Measurements from ENCODE around the gene ST3GAL2. TPM values are rescaled to one million over a fixed set of nuclear protein-coding genes. Genes with fewer than 3 reads are reported as not detected.

Gene ST3GAL2
- polyA plus RNA-seq, 1 experiment = 12.4 TPM

GRCh38 chr16:70467608-70468007 lies 28.7 kb upstream of the ST3GAL2 start:
- H3K27me3 ChIP-seq (ENCODE audit: control insufficient read depth, insufficient read depth, low read length) = no peaks in the 10 kb centered on the region
- no peaks in the 10 kb centered on the region; the same call in 1 of the 2 replicates for H3K9me3 ChIP-seq (ENCODE audit: control insufficient read depth, insufficient read depth, low read length)
- H3K27ac ChIP-seq (ENCODE audit: low read depth, low read length) = no peak overlapping the region
- H3K4me3 ChIP-seq (ENCODE audit: low read depth, low read length) = no peak overlapping the region
- ChIA-PET CTCF (no interaction called here), POLR2A (no interaction called here)
- TF ChIP-seq, protein P1, sequence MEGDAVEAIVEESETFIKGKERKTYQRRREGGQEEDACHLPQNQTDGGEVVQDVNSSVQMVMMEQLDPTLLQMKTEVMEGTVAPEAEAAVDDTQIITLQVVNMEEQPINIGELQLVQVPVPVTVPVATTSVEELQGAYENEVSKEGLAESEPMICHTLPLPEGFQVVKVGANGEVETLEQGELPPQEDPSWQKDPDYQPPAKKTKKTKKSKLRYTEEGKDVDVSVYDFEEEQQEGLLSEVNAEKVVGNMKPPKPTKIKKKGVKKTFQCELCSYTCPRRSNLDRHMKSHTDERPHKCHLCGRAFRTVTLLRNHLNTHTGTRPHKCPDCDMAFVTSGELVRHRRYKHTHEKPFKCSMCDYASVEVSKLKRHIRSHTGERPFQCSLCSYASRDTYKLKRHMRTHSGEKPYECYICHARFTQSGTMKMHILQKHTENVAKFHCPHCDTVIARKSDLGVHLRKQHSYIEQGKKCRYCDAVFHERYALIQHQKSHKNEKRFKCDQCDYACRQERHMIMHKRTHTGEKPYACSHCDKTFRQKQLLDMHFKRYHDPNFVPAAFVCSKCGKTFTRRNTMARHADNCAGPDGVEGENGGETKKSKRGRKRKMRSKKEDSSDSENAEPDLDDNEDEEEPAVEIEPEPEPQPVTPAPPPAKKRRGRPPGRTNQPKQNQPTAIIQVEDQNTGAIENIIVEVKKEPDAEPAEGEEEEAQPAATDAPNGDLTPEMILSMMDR (IDR thresholded peaks at IDR 0.05; ENCODE audit: low read depth, low read length) = no peak
- DNase-seq (ENCODE audit: low read depth, low spot score) = no peak

- H3K9me3 ChIP-seq (ENCODE audit: control insufficient read depth, insufficient read depth, low read length) = no peaks in the 10 kb centered on the region; the same call in 1 of the 2 replicates
- CTCF ChIA-PET = no interaction called here
- no peak for DNase-seq (ENCODE audit: low read depth, low spot score)
- no peaks in the 10 kb centered on the region for H3K27me3 ChIP-seq (ENCODE audit: control insufficient read depth, insufficient read depth, low read length)
- POLR2A ChIA-PET = interaction anchor here (1.4 kb wide), 1 partner anchor 86 kb away, joined by 3 read pairs; no protein-coding TSS in a partner anchor
- TF ChIP-seq, protein P1 (IDR thresholded peaks at IDR 0.05; ENCODE audit: low read depth, low read length) = no peak
- no peak overlapping the region for H3K27ac ChIP-seq (ENCODE audit: low read depth, low read length)
- no peak overlapping the region for H3K4me3 ChIP-seq (ENCODE audit: low read depth, low read length)
Observed at GRCh38 chr16:70467113-70467512, 28.2 kb upstream of the ST3GAL2 start.

GRCh38 chr16:70466805-70467076 lies 27.8 kb upstream of the ST3GAL2 start:
- Histone ChIP-seq H3K27me3 (ENCODE audit: control insufficient read depth, insufficient read depth, low read length) (no peaks in the 10 kb centered on the region), H3K27ac (ENCODE audit: low read depth, low read length) (no peak overlapping the region), H3K4me3 (ENCODE audit: low read depth, low read length) (no peak overlapping the region), H3K9me3 (ENCODE audit: control insufficient read depth, insufficient read depth, low read length) (no peaks in the 10 kb centered on the region; the same call in 1 of the 2 replicates)
- CTCF ChIA-PET = no interaction called here
- TF ChIP-seq, protein P1 (IDR thresholded peaks at IDR 0.05; ENCODE audit: low read depth, low read length) = no peak
- POLR2A ChIA-PET = interaction anchor here (1.4 kb wide), 1 partner anchor 85 kb away, joined by 3 read pairs; no protein-coding TSS in a partner anchor
- DNase-seq (ENCODE audit: low read depth, low spot score) = no peak

GRCh38 chr16:70465999-70466804 lies 27.3 kb upstream of the ST3GAL2 start:
- ChIA-PET CTCF (no interaction called here), POLR2A (interaction anchor here (1.4 kb wide), 1 partner anchor 85 kb away, joined by 3 read pairs; no protein-coding TSS in a partner anchor)
- H3K27ac ChIP-seq (ENCODE audit: low read depth, low read length) = no peak overlapping the region
- H3K4me3 ChIP-seq (ENCODE audit: low read depth, low read length) = no peak overlapping the region
- no peaks in the 10 kb centered on the region; the same call in 1 of the 2 replicates for H3K9me3 ChIP-seq (ENCODE audit: control insufficient read depth, insufficient read depth, low read length)
- no peak for DNase-seq (ENCODE audit: low read depth, low spot score)
- TF ChIP-seq, protein P1 (IDR thresholded peaks at IDR 0.05; ENCODE audit: low read depth, low read length) = no peak
- H3K27me3 ChIP-seq (ENCODE audit: control insufficient read depth, insufficient read depth, low read length) = no peaks in the 10 kb centered on the region

GRCh38 chr16:70463235-70463634 lies 24.3 kb upstream of the ST3GAL2 start:
- H3K27me3 ChIP-seq (ENCODE audit: control insufficient read depth, insufficient read depth, low read length) = no peaks in the 10 kb centered on the region
- H3K9me3 ChIP-seq (ENCODE audit: control insufficient read depth, insufficient read depth, low read length) = no peaks in the 10 kb centered on the region
- no peak overlapping the region for H3K4me3 ChIP-seq (ENCODE audit: low read depth, low read length)
- CTCF ChIA-PET = no interaction called here
- DNase-seq (ENCODE audit: low read depth, low spot score) = no peak
- TF ChIP-seq, protein P1 (IDR thresholded peaks at IDR 0.05; ENCODE audit: low read depth, low read length) = no peak
- no peak overlapping the region for H3K27ac ChIP-seq (ENCODE audit: low read depth, low read length)
- POLR2A ChIA-PET = no interaction called here

All from AG04450 (cell line).